ENCODE data around the gene SMC6. TPM values are rescaled to one million over a fixed set of nuclear protein-coding genes. Genes with fewer than 3 reads are reported as not detected.

Gene SMC6
- total and polyA plus RNA-seq, 10 of the 15 experiments (the other 5 are each of a cell fraction or from before 2014, with no cell fraction given), result 12.8 to 63.8 (median 38.8) TPM

DNA sequence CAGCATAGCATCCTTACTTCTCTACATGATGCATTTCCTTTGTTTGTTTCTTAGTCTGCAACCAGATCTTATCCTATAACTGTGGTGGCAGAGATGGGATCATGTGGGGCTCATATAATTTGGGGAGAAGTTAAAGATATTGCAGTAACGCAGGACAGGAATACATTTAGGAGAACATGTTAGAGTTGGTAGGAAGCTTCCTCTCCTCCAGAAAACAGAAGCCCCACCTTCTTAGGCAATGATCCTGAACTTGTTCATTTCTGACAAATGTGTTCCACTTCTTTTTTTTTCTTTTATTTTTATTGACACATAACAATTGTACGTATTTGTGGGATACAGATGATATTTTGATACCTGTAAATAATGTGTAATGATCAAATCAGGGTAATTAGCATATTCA, 113.2 kb downstream of the SMC6 start:
- in situ Hi-C loops (cut with MboI), result no loop called here
- no peak overlapping the region for H3K9ac ChIP-seq (ENCODE audit: control insufficient read depth, insufficient read depth, low read length)
- H3K36me3 ChIP-seq (ENCODE audit: control insufficient read depth in 2 of 2, insufficient read depth in 2 of 2, low read length in 1 of 2), result no peaks in the 10 kb centered on the region
- no peaks in the 10 kb centered on the region for H3K9me3 ChIP-seq (replicated peaks; ENCODE audit: control insufficient read depth, insufficient read depth, low read length)
- H3K4me3 ChIP-seq, result no peak overlapping the region
- no peaks in the 10 kb centered on the region for H3K79me2 ChIP-seq (ENCODE audit: control insufficient read depth, insufficient read depth, low read length)
- TF ChIP-seq HDAC6 (IDR thresholded peaks at IDR 0.05; ENCODE audit: unreplicated experiment) (no peak), BRCA1 (IDR thresholded peaks at IDR 0.05; ENCODE audit: low read depth, low read length) (no peak), TCF12 (IDR thresholded peaks at IDR 0.05; ENCODE audit: low read depth, low read length) (no peak)
- TF ChIP-seq, protein P1, sequence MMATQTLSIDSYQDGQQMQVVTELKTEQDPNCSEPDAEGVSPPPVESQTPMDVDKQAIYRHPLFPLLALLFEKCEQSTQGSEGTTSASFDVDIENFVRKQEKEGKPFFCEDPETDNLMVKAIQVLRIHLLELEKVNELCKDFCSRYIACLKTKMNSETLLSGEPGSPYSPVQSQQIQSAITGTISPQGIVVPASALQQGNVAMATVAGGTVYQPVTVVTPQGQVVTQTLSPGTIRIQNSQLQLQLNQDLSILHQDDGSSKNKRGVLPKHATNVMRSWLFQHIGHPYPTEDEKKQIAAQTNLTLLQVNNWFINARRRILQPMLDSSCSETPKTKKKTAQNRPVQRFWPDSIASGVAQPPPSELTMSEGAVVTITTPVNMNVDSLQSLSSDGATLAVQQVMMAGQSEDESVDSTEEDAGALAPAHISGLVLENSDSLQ (IDR thresholded peaks at IDR 0.05), result no peak
- no peak overlapping the region for H3K27ac ChIP-seq (ENCODE audit: control insufficient read depth, insufficient read depth)
- 47% methylated on average over 2 of the region's 2 CpGs for WGBS (ENCODE audit: insufficient coverage, insufficient replicate concordance, low lambda C conversion rate, missing lambda C conversion rate)
- ChIA-PET RAD21 (ENCODE audit: unreplicated experiment) (interaction anchor here (1.2 kb wide), 1 partner anchor 31 kb away, joined by 8 read pairs; no protein-coding TSS in a partner anchor), CTCF (interaction anchor here (1.0 to 24.9 kb wide), 2 partner anchors 26 to 748 kb away, joined by 3 to 604 read pairs; no protein-coding TSS in a partner anchor), SMC1A (ENCODE audit: uncharacterized antibody, unreplicated experiment) (interaction anchor here (1.0 kb wide), 1 partner anchor 31 kb away, joined by 4 read pairs; no protein-coding TSS in a partner anchor), POLR2A (no interaction called here)
- no peak for ATAC-seq
- no peaks in the 10 kb centered on the region for H3K27me3 ChIP-seq (replicated peaks in 1 of 2; ENCODE audit: control insufficient read depth in 2 of 2, insufficient read depth in 2 of 2, low read length in 1 of 2)
- BruUV-seq (replicated peaks), result no TSS peak
- no peak overlapping the region for H2AFZ ChIP-seq (ENCODE audit: control insufficient read depth, low read depth, low read length)
- no peak for DNase-seq (ENCODE audit: low read depth, low spot score)
- no peak for FAIRE-seq
- H3K4me2 ChIP-seq (ENCODE audit: control insufficient read depth, insufficient read depth), result no peak overlapping the region
- no peaks in the 10 kb centered on the region for H4K20me1 ChIP-seq (ENCODE audit: control insufficient read depth, insufficient read depth)
- no peaks in the 10 kb centered on the region; the same call in 1 of the 2 replicates for H3K4me1 ChIP-seq (ENCODE audit: control insufficient read depth, insufficient read depth, low read length)
- intact Hi-C loops (cut with micrococcal nuclease; ENCODE audit: unreplicated experiment), result no loop called here

DNA sequence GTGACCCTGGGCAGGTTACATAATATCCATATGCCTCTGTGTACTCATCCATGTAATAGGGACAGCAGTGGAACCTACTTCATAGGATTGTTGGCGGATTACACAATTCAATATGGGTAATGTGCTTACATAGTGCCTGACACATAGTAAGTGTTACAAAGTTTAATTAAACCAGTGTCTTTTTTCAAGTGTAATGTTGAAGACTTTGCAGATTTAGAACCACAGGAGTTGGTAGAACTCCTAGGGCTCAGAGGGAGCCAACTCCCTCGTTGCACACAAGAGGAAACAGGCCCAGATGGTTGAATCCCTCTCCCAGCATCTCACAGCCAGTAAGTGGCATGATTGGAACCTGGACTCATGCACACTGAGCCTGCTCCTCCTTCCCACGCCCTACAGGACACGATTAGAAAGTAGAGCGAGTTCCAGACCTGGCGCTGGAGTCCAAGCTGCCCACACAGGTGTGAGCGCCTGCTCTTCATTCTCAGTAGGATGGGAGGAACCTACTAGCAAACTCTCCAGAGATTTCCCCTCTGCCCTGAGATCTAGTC, 115.3 kb downstream of the SMC6 start:
- ChIA-PET SMC1A (ENCODE audit: uncharacterized antibody, unreplicated experiment) (no interaction called here), RAD21 (ENCODE audit: unreplicated experiment) (no interaction called here), POLR2A (no interaction called here), CTCF (interaction anchor here (0.5 kb wide), 1 partner anchor 936 kb away, joined by 3 read pairs; no protein-coding TSS in a partner anchor)
- Histone ChIP-seq H3K27ac (ENCODE audit: control insufficient read depth, insufficient read depth) (no peak overlapping the region), H3K9me3 (replicated peaks; ENCODE audit: control insufficient read depth, insufficient read depth, low read length) (no peaks in the 10 kb centered on the region), H4K20me1 (ENCODE audit: control insufficient read depth, insufficient read depth) (no peaks in the 10 kb centered on the region), H3K79me2 (ENCODE audit: control insufficient read depth, insufficient read depth, low read length) (no peaks in the 10 kb centered on the region), H3K4me2 (ENCODE audit: control insufficient read depth, insufficient read depth) (no peak overlapping the region), H3K4me3 (no peak overlapping the region), H2AFZ (ENCODE audit: control insufficient read depth, low read depth, low read length) (no peak overlapping the region), H3K9ac (ENCODE audit: control insufficient read depth, insufficient read depth, low read length) (no peak overlapping the region), H3K27me3 (replicated peaks in 1 of 2; ENCODE audit: control insufficient read depth in 2 of 2, insufficient read depth in 2 of 2, low read length in 1 of 2) (no peaks in the 10 kb centered on the region), H3K36me3 (ENCODE audit: control insufficient read depth in 2 of 2, insufficient read depth in 2 of 2, low read length in 1 of 2) (no peaks in the 10 kb centered on the region), H3K4me1 (ENCODE audit: control insufficient read depth, insufficient read depth, low read length) (no peaks in the 10 kb centered on the region)
- no peak for DNase-seq (ENCODE audit: low read depth, low spot score)
- BruUV-seq (replicated peaks), result no TSS peak
- WGBS (ENCODE audit: insufficient coverage, insufficient replicate concordance, low lambda C conversion rate, missing lambda C conversion rate), result 23% methylated on average over 7 of the region's 7 CpGs
- no peak for ATAC-seq
- intact Hi-C loops (cut with micrococcal nuclease; ENCODE audit: unreplicated experiment) (no loop called here), in situ Hi-C loops (cut with MboI) (no loop called here)
- no peak for FAIRE-seq
- TF ChIP-seq NFYB (IDR thresholded peaks at IDR 0.05; ENCODE audit: insufficient read depth, low read depth, low read length), result no peak
- TF ChIP-seq BRCA1 (IDR thresholded peaks at IDR 0.05; ENCODE audit: low read depth, low read length), result no peak
- TF ChIP-seq IRF4 (IDR thresholded peaks at IDR 0.05; ENCODE audit: low read depth, low read length), result no peak
- TF ChIP-seq CBX3 (IDR thresholded peaks at IDR 0.05; ENCODE audit: borderline replicate concordance, low read depth), result no peak
- TF ChIP-seq TAF1 (IDR thresholded peaks at IDR 0.05; ENCODE audit: borderline replicate concordance, low read depth, low read length), result no peak
- TF ChIP-seq, protein P2, sequence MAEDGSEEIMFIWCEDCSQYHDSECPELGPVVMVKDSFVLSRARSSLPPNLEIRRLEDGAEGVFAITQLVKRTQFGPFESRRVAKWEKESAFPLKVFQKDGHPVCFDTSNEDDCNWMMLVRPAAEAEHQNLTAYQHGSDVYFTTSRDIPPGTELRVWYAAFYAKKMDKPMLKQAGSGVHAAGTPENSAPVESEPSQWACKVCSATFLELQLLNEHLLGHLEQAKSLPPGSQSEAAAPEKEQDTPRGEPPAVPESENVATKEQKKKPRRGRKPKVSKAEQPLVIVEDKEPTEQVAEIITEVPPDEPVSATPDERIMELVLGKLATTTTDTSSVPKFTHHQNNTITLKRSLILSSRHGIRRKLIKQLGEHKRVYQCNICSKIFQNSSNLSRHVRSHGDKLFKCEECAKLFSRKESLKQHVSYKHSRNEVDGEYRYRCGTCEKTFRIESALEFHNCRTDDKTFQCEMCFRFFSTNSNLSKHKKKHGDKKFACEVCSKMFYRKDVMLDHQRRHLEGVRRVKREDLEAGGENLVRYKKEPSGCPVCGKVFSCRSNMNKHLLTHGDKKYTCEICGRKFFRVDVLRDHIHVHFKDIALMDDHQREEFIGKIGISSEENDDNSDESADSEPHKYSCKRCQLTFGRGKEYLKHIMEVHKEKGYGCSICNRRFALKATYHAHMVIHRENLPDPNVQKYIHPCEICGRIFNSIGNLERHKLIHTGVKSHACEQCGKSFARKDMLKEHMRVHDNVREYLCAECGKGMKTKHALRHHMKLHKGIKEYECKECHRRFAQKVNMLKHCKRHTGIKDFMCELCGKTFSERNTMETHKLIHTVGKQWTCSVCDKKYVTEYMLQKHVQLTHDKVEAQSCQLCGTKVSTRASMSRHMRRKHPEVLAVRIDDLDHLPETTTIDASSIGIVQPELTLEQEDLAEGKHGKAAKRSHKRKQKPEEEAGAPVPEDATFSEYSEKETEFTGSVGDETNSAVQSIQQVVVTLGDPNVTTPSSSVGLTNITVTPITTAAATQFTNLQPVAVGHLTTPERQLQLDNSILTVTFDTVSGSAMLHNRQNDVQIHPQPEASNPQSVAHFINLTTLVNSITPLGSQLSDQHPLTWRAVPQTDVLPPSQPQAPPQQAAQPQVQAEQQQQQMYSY (CRISPR knock-in tag; IDR thresholded peaks at IDR 0.05), result no peak
